SU-DHL-6 (cell line): Measurements from ENCODE around the gene USP14.

Experiments
- H2AFZ ChIP-seq: fragments of 200-600 bp; sonication (generic); 2 replicates; pipeline ENCODE4 v1.6.1; 2014; ENCODE audit warnings: low read depth, mild to moderate bottlenecking, moderate library complexity, mixed read lengths, antibody characterized with exemption, low read length; ENCODE audit not compliant: severe bottlenecking
- H3F3A ChIP-seq: fragments of 200-600 bp; shearing (Covaris generic); 2 replicates; pipeline ENCODE4 v1.6.0; 2016; ENCODE audit warnings: antibody characterized with exemption, mild to moderate bottlenecking; ENCODE audit not compliant: insufficient read depth
- H3K27ac ChIP-seq: fragments of 200-600 bp; sonication (generic); 2 replicates; pipeline ENCODE4 v1.5.1; 2016; ENCODE audit warnings: low read depth, mild to moderate bottlenecking, low read length, moderate library complexity, mixed read lengths
- H3K27me3 ChIP-seq: fragments of 200-600 bp; sonication (generic), shearing (Covaris generic); 2 replicates; pipeline ENCODE4 v1.6.0; 2014; ENCODE audit warnings: mild to moderate bottlenecking, low read length
- H3K36me3 ChIP-seq: fragments of 200-600 bp; sonication (generic); 2 replicates; pipeline ENCODE4 v1.6.1; 2014; ENCODE audit warnings: mild to moderate bottlenecking, low read length, mixed read lengths
- H3K4me2 ChIP-seq: fragments of 300-600, 200-600 bp; shearing (Covaris generic), sonication (generic); 2 replicates; pipeline ENCODE4 v1.6.0; 2014; ENCODE audit warnings: low read length, low read depth, mild to moderate bottlenecking; ENCODE audit not compliant: poor library complexity, severe bottlenecking
- H3K4me3 ChIP-seq: fragments of 200-600 bp; sonication (generic); 2 replicates; pipeline ENCODE4 v1.5.1; 2014; ENCODE audit warnings: antibody characterized with exemption, low read length, mild to moderate bottlenecking, mixed read lengths; ENCODE audit not compliant: insufficient read depth, poor library complexity, severe bottlenecking
- H3K79me2 ChIP-seq: fragments of 200-600 bp; sonication (generic); 2 replicates; pipeline ENCODE4 v1.6.1; 2014; ENCODE audit warnings: mild to moderate bottlenecking, low read length, moderate library complexity; ENCODE audit not compliant: insufficient read depth
- H3K9ac ChIP-seq: fragments of 200-600 bp; sonication (generic); 2 replicates; pipeline ENCODE4 v1.7.0; 2014; ENCODE audit warnings: mild to moderate bottlenecking, low read length
- H3K9me2 ChIP-seq: fragments of 200-600 bp; sonication (generic); replicated peaks from 2 replicates; pipeline ENCODE4 v1.6.1; 2014; ENCODE audit warnings: low read length; ENCODE audit not compliant: insufficient read depth
- H3K9me3 ChIP-seq: fragments of 200-600 bp; sonication (generic); 2 replicates; pipeline ENCODE4 v1.6.1; 2014; ENCODE audit warnings: low read length, mixed read lengths; ENCODE audit not compliant: insufficient read depth
- H4K20me1 ChIP-seq: fragments of 200-600 bp; sonication (generic); 2 replicates; pipeline ENCODE4 v1.6.1; 2014; ENCODE audit warnings: low read depth, mild to moderate bottlenecking, antibody characterized with exemption, low read length, moderate library complexity, mixed read lengths
- CTCF ChIP-seq: fragments of 200-600 bp; sonication (generic); IDR thresholded peaks from one replicate; pipeline ENCODE4 v1.5.1; 2017; ENCODE audit warnings: antibody characterized with exemption, mild to moderate bottlenecking, low read length, moderate library complexity; ENCODE audit not compliant: insufficient read depth, poor library complexity, severe bottlenecking
- EZH2phosphoT487 ChIP-seq: fragments of 200-600 bp; sonication (generic), shearing (Covaris generic); conservative IDR thresholded peaks from 2 replicates; pipeline ENCODE4 v1.6.1; 2018; ENCODE audit warnings: mild to moderate bottlenecking, antibody characterized with exemption, low read length, moderate library complexity, mixed read lengths

The USP14 gene

GRCh38 chr18:210733-211132 is 52.4 kb downstream of the USP14 start:
- Histone ChIP-seq H3K36me3 (peaks cover 68% of the 10 kb centered on the region), H3K79me2 (no peaks in the 10 kb centered on the region), H3K9me3 (no peaks in the 10 kb centered on the region), H4K20me1 (no peaks in the 10 kb centered on the region), H3K27ac (no peak overlapping the region), H3K27me3 (no peaks in the 10 kb centered on the region), H2AFZ (no peak overlapping the region), H3F3A (peaks cover 3% of the 10 kb centered on the region; the same call in 1 of the 2 replicates), H3K9ac (no peak overlapping the region), H3K4me3 (no peak overlapping the region), H3K9me2 (no peaks in the 10 kb centered on the region), H3K4me2 (no peak overlapping the region)
- no peak for TF ChIP-seq EZH2phosphoT487
- no peak for TF ChIP-seq CTCF

GRCh38 chr18:211582-211981 is 53.2 kb downstream of the USP14 start:
- H4K20me1 ChIP-seq = no peaks in the 10 kb centered on the region
- H3K79me2 ChIP-seq = no peaks in the 10 kb centered on the region
- no peak overlapping the region for H3K27ac ChIP-seq
- H3K9me3 ChIP-seq = no peaks in the 10 kb centered on the region
- H3K27me3 ChIP-seq = no peaks in the 10 kb centered on the region
- peaks cover 3% of the 10 kb centered on the region; the same call in 1 of the 2 replicates for H3F3A ChIP-seq
- no peak overlapping the region for H3K9ac ChIP-seq
- H3K36me3 ChIP-seq = peaks cover 64% of the 10 kb centered on the region
- H3K9me2 ChIP-seq = no peaks in the 10 kb centered on the region
- no peak overlapping the region for H2AFZ ChIP-seq
- no peak overlapping the region for H3K4me3 ChIP-seq
- no peak overlapping the region for H3K4me2 ChIP-seq
- TF ChIP-seq CTCF = no peak
- TF ChIP-seq EZH2phosphoT487 = no peak

GRCh38 chr18:212780-213179 is 54.4 kb downstream of the USP14 start:
- Histone ChIP-seq H4K20me1 (no peaks in the 10 kb centered on the region), H3K36me3 (peaks cover 73% of the 10 kb centered on the region), H3K27ac (no peak overlapping the region), H3K9ac (no peak overlapping the region), H3K27me3 (no peaks in the 10 kb centered on the region), H2AFZ (no peak overlapping the region), H3K9me3 (no peaks in the 10 kb centered on the region), H3F3A (peaks cover 3% of the 10 kb centered on the region; the same call in 1 of the 2 replicates), H3K79me2 (no peaks in the 10 kb centered on the region), H3K9me2 (no peaks in the 10 kb centered on the region), H3K4me2 (no peak overlapping the region), H3K4me3 (no peak overlapping the region)
- no peak for TF ChIP-seq CTCF
- no peak for TF ChIP-seq EZH2phosphoT487
